HepG2 (cell line): ENCODE results near the gene PPP2R5E.

ENCODE experiments used
- CTCF ChIP-seq: sonication (generic); formaldehyde crosslinking; IDR thresholded peaks from 2 replicates; pipeline ENCODE4 v1.5.0; 2020; ENCODE audit warnings: mild to moderate bottlenecking, missing genetic modification reagents, moderate library complexity
- HDAC2 ChIP-seq: sonication (generic); formaldehyde crosslinking; IDR thresholded peaks from 2 replicates; pipeline ENCODE4 v1.4.0; 2020; ENCODE audit warnings: missing genetic modification reagents
- MAZ ChIP-seq, 2 experiments: sonication (generic) in 1 of 2; formaldehyde crosslinking in 1 of 2; IDR thresholded peaks; 2 replicates each; pipeline versions ENCODE4 v1.5.0 to v1.6.1; 2012 to 2020; ENCODE audit warnings: low read depth in 2 of 2, mild to moderate bottlenecking in 2 of 2, borderline replicate concordance in 1 of 2, improper control_type of control experiment in 1 of 2, low read length in 1 of 2, missing genetic modification reagents in 1 of 2, moderate library complexity in 1 of 2
- MLLT10 ChIP-seq: sonication (generic); formaldehyde crosslinking; IDR thresholded peaks from 2 replicates; pipeline ENCODE4 v1.4.0; 2020; ENCODE audit warnings: missing genetic modification reagents
- MYPOP ChIP-seq: sonication (generic); formaldehyde crosslinking; IDR thresholded peaks from 2 replicates; pipeline ENCODE4 v1.8.1; 2023; ENCODE audit warnings: mild to moderate bottlenecking, moderate library complexity, missing genetic modification reagents
- NFIC ChIP-seq: IDR thresholded peaks from 2 replicates; pipeline ENCODE4 v1.6.1; 2012; ENCODE audit warnings: mild to moderate bottlenecking, low read length, inconsistent platforms
- POLR2AphosphoS2 ChIP-seq: IDR thresholded peaks from 2 replicates; pipeline ENCODE4 v1.6.1; 2011; ENCODE audit warnings: low read depth, low read length, improper control_type of control experiment
- RFX5 ChIP-seq: IDR thresholded peaks from 2 replicates; pipeline ENCODE4 v1.6.1; 2011; ENCODE audit warnings: low read depth, low read length, improper control_type of control experiment
- TRAFD1 ChIP-seq: sonication (generic); formaldehyde crosslinking; IDR thresholded peaks from 2 replicates; pipeline ENCODE4 v1.5.1; 2020; ENCODE audit warnings: missing genetic modification reagents, mild to moderate bottlenecking, borderline replicate concordance
- YY1 ChIP-seq: IDR thresholded peaks from 2 replicates; pipeline ENCODE4 v1.6.1; 2011; ENCODE audit warnings: low read length, low read depth, moderate library complexity, mild to moderate bottlenecking; ENCODE audit not compliant: insufficient read depth, insufficient replicate concordance
- ZNF136 ChIP-seq: sonication (generic); formaldehyde crosslinking; IDR thresholded peaks from 2 replicates; pipeline ENCODE4 v1.8.1; 2022; ENCODE audit warnings: low read depth, mild to moderate bottlenecking, moderate library complexity, missing genetic modification reagents
- ZNF512B ChIP-seq: sonication (generic); formaldehyde crosslinking; IDR thresholded peaks from 2 replicates; pipeline ENCODE4 v1.5.1; 2020; ENCODE audit warnings: missing genetic modification reagents, mild to moderate bottlenecking, borderline replicate concordance
- ZNF589 ChIP-seq: sonication (generic); formaldehyde crosslinking; conservative IDR thresholded peaks from 2 replicates; pipeline ENCODE4 v1.8.0; 2022; ENCODE audit warnings: mild to moderate bottlenecking, moderate library complexity, missing genetic modification reagents

- no peak for TF ChIP-seq CTCF (CRISPR knock-in tag)
- no peak for TF ChIP-seq RFX5
- TF ChIP-seq YY1, result no peak
- TF ChIP-seq ZNF589 (CRISPR knock-in tag), result no peak
- TF ChIP-seq POLR2AphosphoS2, result no peak
- no peak for TF ChIP-seq HDAC2 (CRISPR knock-in tag)
- no peak for TF ChIP-seq ZNF136 (CRISPR knock-in tag)
- no peak for TF ChIP-seq TRAFD1 (CRISPR knock-in tag)
- no peak for TF ChIP-seq ZNF512B
- no peak for TF ChIP-seq NFIC
- no peak for TF ChIP-seq MLLT10
- TF ChIP-seq MYPOP, result no peak
- TF ChIP-seq MAZ (IDR thresholded peaks at IDR 0.05; ENCODE audit: borderline replicate concordance, low read depth, low read length), result no peak
- no peak for TF ChIP-seq MAZ (CRISPR knock-in tag; IDR thresholded peaks at IDR 0.05; ENCODE audit: low read depth)
Observed at GRCh38 chr14:63535918-63536317, 7.3 kb downstream of the PPP2R5E start.
